ENCODE measurements around the gene ZNF532. TPM values are rescaled to one million over a fixed set of nuclear protein-coding genes. Genes with fewer than 3 reads are reported as not detected.

Gene ZNF532
- total RNA-seq, 1 donor from 2014 or later = 137 TPM

DNA sequence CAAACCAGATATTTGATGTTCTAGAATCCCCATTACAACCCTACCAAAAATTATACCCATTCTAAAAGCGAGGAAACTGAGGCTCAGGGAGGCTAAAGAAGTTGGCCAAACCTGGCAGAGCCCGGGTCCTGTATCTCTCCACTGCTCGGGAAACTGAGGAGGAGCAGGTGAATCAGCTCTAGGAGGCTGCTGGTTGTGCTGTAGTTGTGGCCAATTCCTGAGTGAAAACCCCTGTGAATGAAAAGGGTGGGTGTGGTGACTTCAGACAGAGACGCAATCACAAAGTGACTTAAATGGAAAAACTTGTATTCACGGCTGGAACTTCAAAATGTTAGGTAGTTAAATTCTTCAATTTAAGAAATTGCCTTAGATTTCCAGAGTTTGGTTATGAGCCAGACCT lies 169.3 kb downstream of the ZNF532 start:
- Histone ChIP-seq H3K9me3 (ENCODE audit: low read depth) (no peaks in the 10 kb centered on the region), H3K4me2 (no peak overlapping the region), H3K27me3 (no peaks in the 10 kb centered on the region), H3K79me2 (ENCODE audit: low read depth) (no peaks in the 10 kb centered on the region), H3K9ac (no peak overlapping the region), H4K20me1 (ENCODE audit: low read depth) (no peaks in the 10 kb centered on the region), H3F3A (ENCODE audit: low read depth) (no peaks in the 10 kb centered on the region), H3K4me3 (no peak overlapping the region), H2AFZ (replicated peaks) (no peak overlapping the region), H3K27ac (no peak overlapping the region), H3K4me1 (peaks cover 8% of the 10 kb centered on the region), H3K36me3 (no peaks in the 10 kb centered on the region)
- Mint-ChIP-seq H3K4me3 (no peak overlapping the region), H3K4me1 (peaks cover 20% of the 10 kb centered on the region), H3K27ac (no peak overlapping the region), H3K36me3 (no peaks in the 10 kb centered on the region), H3K27me3 (ENCODE audit: insufficient read depth, low read depth) (peaks cover 9% of the 10 kb centered on the region), H3K9me3 (no peaks in the 10 kb centered on the region)
- no peak for TF ChIP-seq EZH2 (IDR thresholded peaks at IDR 0.05)
- TF ChIP-seq, protein P1, sequence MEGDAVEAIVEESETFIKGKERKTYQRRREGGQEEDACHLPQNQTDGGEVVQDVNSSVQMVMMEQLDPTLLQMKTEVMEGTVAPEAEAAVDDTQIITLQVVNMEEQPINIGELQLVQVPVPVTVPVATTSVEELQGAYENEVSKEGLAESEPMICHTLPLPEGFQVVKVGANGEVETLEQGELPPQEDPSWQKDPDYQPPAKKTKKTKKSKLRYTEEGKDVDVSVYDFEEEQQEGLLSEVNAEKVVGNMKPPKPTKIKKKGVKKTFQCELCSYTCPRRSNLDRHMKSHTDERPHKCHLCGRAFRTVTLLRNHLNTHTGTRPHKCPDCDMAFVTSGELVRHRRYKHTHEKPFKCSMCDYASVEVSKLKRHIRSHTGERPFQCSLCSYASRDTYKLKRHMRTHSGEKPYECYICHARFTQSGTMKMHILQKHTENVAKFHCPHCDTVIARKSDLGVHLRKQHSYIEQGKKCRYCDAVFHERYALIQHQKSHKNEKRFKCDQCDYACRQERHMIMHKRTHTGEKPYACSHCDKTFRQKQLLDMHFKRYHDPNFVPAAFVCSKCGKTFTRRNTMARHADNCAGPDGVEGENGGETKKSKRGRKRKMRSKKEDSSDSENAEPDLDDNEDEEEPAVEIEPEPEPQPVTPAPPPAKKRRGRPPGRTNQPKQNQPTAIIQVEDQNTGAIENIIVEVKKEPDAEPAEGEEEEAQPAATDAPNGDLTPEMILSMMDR (IDR thresholded peaks at IDR 0.05) = no peak
- TF ChIP-seq EZH2phosphoT487 (IDR thresholded peaks at IDR 0.05) = no peak
- no peak for DNase-seq (ENCODE audit: low spot score)

DNA sequence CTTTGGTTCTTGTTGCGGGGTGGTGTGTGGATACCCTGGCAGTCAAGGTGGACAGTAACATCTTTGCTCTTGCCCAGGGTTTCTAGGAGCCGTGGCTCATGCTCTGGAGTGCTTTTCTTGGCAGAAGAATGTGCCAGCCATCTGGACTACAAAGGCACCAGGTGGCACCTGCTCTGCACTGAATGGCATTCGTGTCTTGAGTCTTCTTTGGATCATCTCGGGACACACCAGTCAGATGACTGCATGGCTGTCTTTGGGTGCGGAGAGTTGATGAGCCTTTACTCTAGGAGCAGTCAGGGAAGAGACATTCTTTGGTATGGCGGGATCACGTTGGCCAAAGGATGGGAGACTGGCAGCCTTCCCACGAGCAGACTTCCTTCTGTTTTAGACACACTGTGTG lies 170.9 kb downstream of the ZNF532 start:
- no peaks in the 10 kb centered on the region for H3K9me3 Mint-ChIP-seq
- no peak overlapping the region for H3K4me3 Mint-ChIP-seq
- Histone ChIP-seq H4K20me1 (ENCODE audit: low read depth) (no peaks in the 10 kb centered on the region), H3K27ac (no peak overlapping the region), H3K4me3 (no peak overlapping the region), H3K4me1 (no peaks in the 10 kb centered on the region), H2AFZ (replicated peaks) (no peak overlapping the region), H3K36me3 (no peaks in the 10 kb centered on the region), H3K79me2 (ENCODE audit: low read depth) (no peaks in the 10 kb centered on the region), H3K9ac (no peak overlapping the region), H3K27me3 (no peaks in the 10 kb centered on the region), H3K4me2 (no peak overlapping the region), H3K9me3 (ENCODE audit: low read depth) (no peaks in the 10 kb centered on the region), H3F3A (ENCODE audit: low read depth) (no peaks in the 10 kb centered on the region)
- TF ChIP-seq, protein P1 (IDR thresholded peaks at IDR 0.05) = no peak
- TF ChIP-seq EZH2 (IDR thresholded peaks at IDR 0.05) = no peak
- no peak for TF ChIP-seq EZH2phosphoT487 (IDR thresholded peaks at IDR 0.05)
- no peak for DNase-seq (ENCODE audit: low spot score)
- peaks cover 12% of the 10 kb centered on the region for H3K4me1 Mint-ChIP-seq
- H3K27me3 Mint-ChIP-seq (ENCODE audit: insufficient read depth, low read depth) = peaks cover 9% of the 10 kb centered on the region
- no peak overlapping the region for H3K27ac Mint-ChIP-seq
- no peaks in the 10 kb centered on the region for H3K36me3 Mint-ChIP-seq

Small RNAs within 50 kb of the gene (small RNA-seq; reads per million reads assigned to genes)
- not detected for gene RF00096
- gene RNU2-69P = 0.07 reads per million

Other genes starting within 250 kb of the ZNF532 start
- gene ALPK2, start 235.8 kb upstream of the ZNF532 start, total RNA-seq (ENCODE audit: low replicate concordance) = 0.15 and 0.24 TPM in 2 replicates
- 24.4 and 28.4 TPM in 2 replicates for gene MALT1, start 193.4 kb upstream of the ZNF532 start, total RNA-seq (ENCODE audit: low replicate concordance)